Measurements from ENCODE around the gene SLC25A47. TPM values are rescaled to one million over a fixed set of nuclear protein-coding genes. Genes with fewer than 3 reads are reported as not detected.

Gene SLC25A47
- total RNA-seq, 1 experiment from 2014 or later: not detected

DNA sequence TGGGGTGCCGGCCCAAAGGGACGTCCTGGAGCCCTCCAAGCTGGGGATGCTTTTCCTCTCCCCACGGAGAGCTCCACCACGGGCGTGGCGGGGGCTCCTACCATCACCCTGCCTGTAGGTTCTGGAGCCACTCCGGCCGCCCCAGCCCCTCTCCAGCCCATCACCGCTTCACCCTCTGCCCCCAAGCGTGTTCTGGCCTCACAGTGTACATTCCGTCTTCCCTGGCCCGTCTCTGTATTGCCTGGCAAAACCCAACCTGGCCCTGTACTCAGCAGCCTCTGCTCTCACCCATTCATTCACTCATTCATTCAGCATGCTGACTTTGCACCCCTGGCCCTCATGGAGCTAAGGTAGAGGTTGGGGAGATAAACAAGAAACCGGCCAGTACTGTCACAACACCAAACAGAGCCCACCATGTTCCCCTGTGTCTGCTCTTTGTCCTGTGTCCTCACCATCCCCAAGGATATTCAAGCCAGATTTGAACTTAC lies 37.2 kb upstream of the SLC25A47 start:
- DNase-seq (ENCODE audit: low spot score) (peak; percentile 7), ATAC-seq (no peak)
- TF ChIP-seq, protein P1, sequence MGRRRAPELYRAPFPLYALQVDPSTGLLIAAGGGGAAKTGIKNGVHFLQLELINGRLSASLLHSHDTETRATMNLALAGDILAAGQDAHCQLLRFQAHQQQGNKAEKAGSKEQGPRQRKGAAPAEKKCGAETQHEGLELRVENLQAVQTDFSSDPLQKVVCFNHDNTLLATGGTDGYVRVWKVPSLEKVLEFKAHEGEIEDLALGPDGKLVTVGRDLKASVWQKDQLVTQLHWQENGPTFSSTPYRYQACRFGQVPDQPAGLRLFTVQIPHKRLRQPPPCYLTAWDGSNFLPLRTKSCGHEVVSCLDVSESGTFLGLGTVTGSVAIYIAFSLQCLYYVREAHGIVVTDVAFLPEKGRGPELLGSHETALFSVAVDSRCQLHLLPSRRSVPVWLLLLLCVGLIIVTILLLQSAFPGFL (CRISPR knock-in tag; IDR thresholded peaks at IDR 0.05; ENCODE audit: borderline replicate concordance): no peak
- TF ChIP-seq ZNF317 (CRISPR knock-in tag; IDR thresholded peaks at IDR 0.05; ENCODE audit: borderline replicate concordance, low read depth): no peak
- TF ChIP-seq NR3C1 (CRISPR knock-in tag; conservative IDR thresholded peaks at IDR 0.05; ENCODE audit: low read depth): no peak
- no peak for TF ChIP-seq FOXJ3 (CRISPR knock-in tag; IDR thresholded peaks at IDR 0.05; ENCODE audit: borderline replicate concordance)
- no peak for TF ChIP-seq NFYB (CRISPR knock-in tag; conservative IDR thresholded peaks at IDR 0.05; ENCODE audit: low read depth)
- TF ChIP-seq MYBL2 (CRISPR knock-in tag; IDR thresholded peaks at IDR 0.05): no peak
- TF ChIP-seq, protein P2, sequence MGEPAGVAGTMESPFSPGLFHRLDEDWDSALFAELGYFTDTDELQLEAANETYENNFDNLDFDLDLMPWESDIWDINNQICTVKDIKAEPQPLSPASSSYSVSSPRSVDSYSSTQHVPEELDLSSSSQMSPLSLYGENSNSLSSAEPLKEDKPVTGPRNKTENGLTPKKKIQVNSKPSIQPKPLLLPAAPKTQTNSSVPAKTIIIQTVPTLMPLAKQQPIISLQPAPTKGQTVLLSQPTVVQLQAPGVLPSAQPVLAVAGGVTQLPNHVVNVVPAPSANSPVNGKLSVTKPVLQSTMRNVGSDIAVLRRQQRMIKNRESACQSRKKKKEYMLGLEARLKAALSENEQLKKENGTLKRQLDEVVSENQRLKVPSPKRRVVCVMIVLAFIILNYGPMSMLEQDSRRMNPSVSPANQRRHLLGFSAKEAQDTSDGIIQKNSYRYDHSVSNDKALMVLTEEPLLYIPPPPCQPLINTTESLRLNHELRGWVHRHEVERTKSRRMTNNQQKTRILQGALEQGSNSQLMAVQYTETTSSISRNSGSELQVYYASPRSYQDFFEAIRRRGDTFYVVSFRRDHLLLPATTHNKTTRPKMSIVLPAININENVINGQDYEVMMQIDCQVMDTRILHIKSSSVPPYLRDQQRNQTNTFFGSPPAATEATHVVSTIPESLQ (CRISPR knock-in tag; IDR thresholded peaks at IDR 0.05): no peak
- no peaks in the 10 kb centered on the region for H3K27me3 Mint-ChIP-seq (ENCODE audit: low read depth)
- H3K27ac Mint-ChIP-seq: peak overlapping the region; percentile 21; the same call in 1 of the 2 replicates
- CTCF ChIA-PET: interaction anchor here (0.8 to 3.8 kb wide), 13 partner anchors 9 to 254 kb away, joined by 3 to 28 read pairs (median 6); partner anchors contain the start of gene DEGS2
- H3K4me3 Mint-ChIP-seq: peak overlapping the region; percentile 64
- H3K4me1 Mint-ChIP-seq: peaks cover 44% of the 10 kb centered on the region
- POLR2A ChIA-PET: no interaction called here
- peaks cover 3% of the 10 kb centered on the region; the same call in 1 of the 2 replicates for H3K36me3 Mint-ChIP-seq
- no peaks in the 10 kb centered on the region for H3K9me3 Mint-ChIP-seq

DNA sequence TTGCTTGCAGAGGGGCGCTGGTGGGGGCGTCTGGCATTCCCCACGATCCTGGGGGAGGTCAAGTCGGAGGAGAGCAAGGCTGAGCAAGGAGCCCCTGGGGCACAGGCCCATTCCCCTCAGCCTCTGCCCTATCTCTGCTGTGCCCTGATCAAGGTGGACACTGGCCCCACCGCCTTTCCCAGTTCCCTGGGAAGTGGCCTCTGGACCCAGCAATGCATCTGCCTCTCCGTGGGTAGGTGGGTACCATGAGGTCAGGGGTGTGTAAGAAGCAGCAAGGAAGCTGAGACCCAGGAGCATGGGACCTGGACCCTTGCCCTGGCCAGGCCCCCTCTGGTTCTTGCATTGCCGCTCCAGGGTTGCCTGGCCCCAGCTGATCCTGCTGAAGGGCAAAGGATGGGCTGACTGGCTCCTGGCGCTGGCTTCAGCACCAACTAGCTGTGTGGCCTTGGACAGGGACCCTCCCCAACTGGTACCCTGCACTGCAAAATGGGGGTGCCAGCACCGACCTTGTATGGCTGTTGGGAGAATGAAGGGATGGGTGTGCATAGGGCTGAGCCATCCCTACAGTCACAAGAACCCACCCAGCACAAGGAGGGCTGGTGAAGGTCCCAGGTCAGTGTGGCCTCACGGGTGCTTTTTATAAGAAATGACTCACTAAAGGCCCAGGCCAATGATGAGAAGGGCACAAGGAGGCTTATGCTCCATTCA lies 36.5 kb upstream of the SLC25A47 start:
- no peaks in the 10 kb centered on the region for H3K27me3 Mint-ChIP-seq (ENCODE audit: low read depth)
- CTCF ChIA-PET: interaction anchor here (0.8 to 3.6 kb wide), 6 partner anchors 8 to 45 kb away, joined by 3 to 28 read pairs (median 10); no protein-coding TSS in a partner anchor

More for the DNA sequence above, 36.5 kb upstream of the SLC25A47 start:
- POLR2A ChIA-PET: no interaction called here
- H3K4me1 Mint-ChIP-seq: peaks cover 40% of the 10 kb centered on the region
- ATAC-seq: no peak
- no peak for TF ChIP-seq ATF1 (CRISPR knock-in tag; IDR thresholded peaks at IDR 0.05)
- TF ChIP-seq FOXP1 (CRISPR knock-in tag; IDR thresholded peaks at IDR 0.05; ENCODE audit: borderline replicate concordance): no peak
- TF ChIP-seq, protein P3, sequence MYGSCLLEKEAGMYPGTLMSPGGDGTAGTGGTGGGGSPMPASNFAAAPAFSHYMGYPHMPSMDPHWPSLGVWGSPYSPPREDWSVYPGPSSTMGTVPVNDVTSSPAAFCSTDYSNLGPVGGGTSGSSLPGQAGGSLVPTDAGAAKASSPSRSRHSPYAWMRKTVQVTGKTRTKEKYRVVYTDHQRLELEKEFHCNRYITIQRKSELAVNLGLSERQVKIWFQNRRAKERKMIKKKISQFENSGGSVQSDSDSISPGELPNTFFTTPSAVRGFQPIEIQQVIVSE (CRISPR knock-in tag; IDR thresholded peaks at IDR 0.05; ENCODE audit: borderline replicate concordance): no peak
- TF ChIP-seq GTF2I (CRISPR knock-in tag; conservative IDR thresholded peaks at IDR 0.05): no peak
- TF ChIP-seq, protein P4, sequence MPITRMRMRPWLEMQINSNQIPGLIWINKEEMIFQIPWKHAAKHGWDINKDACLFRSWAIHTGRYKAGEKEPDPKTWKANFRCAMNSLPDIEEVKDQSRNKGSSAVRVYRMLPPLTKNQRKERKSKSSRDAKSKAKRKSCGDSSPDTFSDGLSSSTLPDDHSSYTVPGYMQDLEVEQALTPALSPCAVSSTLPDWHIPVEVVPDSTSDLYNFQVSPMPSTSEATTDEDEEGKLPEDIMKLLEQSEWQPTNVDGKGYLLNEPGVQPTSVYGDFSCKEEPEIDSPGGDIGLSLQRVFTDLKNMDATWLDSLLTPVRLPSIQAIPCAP (CRISPR knock-in tag; IDR thresholded peaks at IDR 0.05): no peak
- TF ChIP-seq, protein P2 (CRISPR knock-in tag; IDR thresholded peaks at IDR 0.05): no peak
- TF ChIP-seq HMGA2 (CRISPR knock-in tag; IDR thresholded peaks at IDR 0.05): no peak
- TF ChIP-seq, protein P5, sequence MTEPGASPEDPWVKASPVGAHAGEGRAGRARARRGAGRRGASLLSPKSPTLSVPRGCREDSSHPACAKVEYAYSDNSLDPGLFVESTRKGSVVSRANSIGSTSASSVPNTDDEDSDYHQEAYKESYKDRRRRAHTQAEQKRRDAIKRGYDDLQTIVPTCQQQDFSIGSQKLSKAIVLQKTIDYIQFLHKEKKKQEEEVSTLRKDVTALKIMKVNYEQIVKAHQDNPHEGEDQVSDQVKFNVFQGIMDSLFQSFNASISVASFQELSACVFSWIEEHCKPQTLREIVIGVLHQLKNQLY (CRISPR knock-in tag; IDR thresholded peaks at IDR 0.05): no peak
- no peak for TF ChIP-seq RORB (CRISPR knock-in tag; IDR thresholded peaks at IDR 0.05)
- TF ChIP-seq ELF4 (CRISPR knock-in tag; IDR thresholded peaks at IDR 0.05; ENCODE audit: low read depth): no peak
- no peak for TF ChIP-seq ETV6 (CRISPR knock-in tag; IDR thresholded peaks at IDR 0.05)
- TF ChIP-seq PRRX2 (CRISPR knock-in tag; IDR thresholded peaks at IDR 0.05): no peak
- TF ChIP-seq ZNF219 (CRISPR knock-in tag; IDR thresholded peaks at IDR 0.05; ENCODE audit: borderline replicate concordance): no peak
- TF ChIP-seq, protein P6, sequence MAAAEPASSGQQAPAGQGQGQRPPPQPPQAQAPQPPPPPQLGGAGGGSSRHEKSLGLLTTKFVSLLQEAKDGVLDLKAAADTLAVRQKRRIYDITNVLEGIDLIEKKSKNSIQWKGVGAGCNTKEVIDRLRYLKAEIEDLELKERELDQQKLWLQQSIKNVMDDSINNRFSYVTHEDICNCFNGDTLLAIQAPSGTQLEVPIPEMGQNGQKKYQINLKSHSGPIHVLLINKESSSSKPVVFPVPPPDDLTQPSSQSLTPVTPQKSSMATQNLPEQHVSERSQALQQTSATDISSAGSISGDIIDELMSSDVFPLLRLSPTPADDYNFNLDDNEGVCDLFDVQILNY (CRISPR knock-in tag; IDR thresholded peaks at IDR 0.05): no peak
- H3K4me3 Mint-ChIP-seq: no peak overlapping the region
- no peaks in the 10 kb centered on the region for H3K9me3 Mint-ChIP-seq
- H3K27ac Mint-ChIP-seq: no peak overlapping the region
- H3K36me3 Mint-ChIP-seq: peaks cover 3% of the 10 kb centered on the region; the same call in 1 of the 2 replicates
- peak; percentile 10 for DNase-seq (ENCODE audit: low spot score)
